Suppressor macrophage treated with lipopolysaccharide for 4 hours (primary cell): ENCODE measurements around the gene MUC21.
"Not testable (repeated sequence)": the region's sequence is repeated elsewhere in the genome, so short reads cannot be mapped to it uniquely, and the experiment has no call there.

ENCODE experiments used
- DNase-seq: peaks from one replicate; pipeline ENCODE4 v3.0.0-alpha.2; 2020

Gene MUC21

GRCh38 chr6:31010393-31011060 lies 27.0 kb downstream of the MUC21 start, which contains the start of gene MUC22:
TSS of gene MUC22 (plus strand) at chr6:31010474. CDS start at chr6:31010707, 233 bp downstream.
- DNase-seq: peak; percentile 87

- no peak for DNase-seq
Observed at GRCh38 chr6:31011153-31011552, 27.6 kb downstream of the MUC21 start.

- DNase-seq: no peak
Observed at GRCh38 chr6:31016659-31017299, 33.3 kb downstream of the MUC21 start.

- not testable (repeated sequence) for DNase-seq
Observed at GRCh38 chr6:31017436-31017835, 33.9 kb downstream of the MUC21 start.

GRCh38 chr6:31020057-31020456 lies 36.5 kb downstream of the MUC21 start:
- no peak for DNase-seq

GRCh38 chr6:31020631-31021255 lies 37.2 kb downstream of the MUC21 start:
- not testable (repeated sequence) for DNase-seq

GRCh38 chr6:31021705-31022531 lies 38.4 kb downstream of the MUC21 start:
- DNase-seq: not testable (repeated sequence)

GRCh38 chr6:31025595-31025994 lies 42.1 kb downstream of the MUC21 start:
- no peak for DNase-seq

- no peak for DNase-seq
Observed at GRCh38 chr6:31031095-31031494, 47.6 kb downstream of the MUC21 start.

- no peak for DNase-seq
Observed at GRCh38 chr6:31033075-31033474, 49.6 kb downstream of the MUC21 start.

- no peak for DNase-seq
Observed at GRCh38 chr6:31035862-31036497, 52.5 kb downstream of the MUC21 start.

GRCh38 chr6:31037169-31037568 lies 53.7 kb downstream of the MUC21 start:
- no peak for DNase-seq

GRCh38 chr6:31037682-31038081 lies 54.2 kb downstream of the MUC21 start:
- no peak for DNase-seq

GRCh38 chr6:31038559-31038958 lies 55.0 kb downstream of the MUC21 start:
- DNase-seq: no peak
